Prostate gland (tissue), 2 donors: ENCODE data around the gene ZNF148. TPM values are rescaled to one million over a fixed set of nuclear protein-coding genes. Genes with fewer than 3 reads are reported as not detected.
A peak's percentile ranks its signal among the peaks of the same experiment; 100 is the strongest.

ENCODE experiments used
- DNase-seq: peaks from one replicate; pipeline ENCODE4 v3.0.0-alpha.2; 2019; ENCODE audit warnings: low spot score
- H3K27ac ChIP-seq, 2 donors: fragments of 200-600 bp; sonication (generic); 2 replicates each; pipeline ENCODE4 v1.5.1; 2017 to 2019
- H3K27me3 ChIP-seq: fragments of 200-600 bp; sonication (generic); replicated peaks from 2 replicates; pipeline ENCODE4 v1.5.1; 2019; ENCODE audit not compliant: insufficient read depth
- H3K36me3 ChIP-seq, 2 donors: fragments of 200-600 bp; sonication (generic); 1 replicate in 1 of 2; 2 replicates in 1 of 2; pipeline versions ENCODE4 v1.5.1 to v1.8.1; 2017 to 2019
- H3K4me1 ChIP-seq: fragments of 200-600 bp; sonication (generic); replicated peaks from 2 replicates; pipeline ENCODE4 v1.5.1; 2019
- H3K4me3 ChIP-seq, 2 donors: fragments of 200-600 bp; sonication (generic); 2 replicates each; pipeline ENCODE4 v1.5.1; 2017 to 2019
- H3K9me3 ChIP-seq: fragments of 200-600 bp; sonication (generic); 2 replicates; pipeline ENCODE4 v1.5.1; 2017
- CTCF ChIP-seq, 4 experiments: fragments of 200-600 bp in 2 of 4; fragments of 450-650 bp in 2 of 4; sonication (generic) in 2 of 4; IDR thresholded peaks; 1 replicate in 3 of 4; 2 replicates in 1 of 4; pipeline ENCODE4 v1.5.1; 2016 to 2019; ENCODE audit warnings: antibody characterized with exemption in 4 of 4, mild to moderate bottlenecking in 2 of 4, moderate library complexity in 2 of 4
- POLR2A ChIP-seq: fragments of 450-650 bp; IDR thresholded peaks from one replicate; pipeline ENCODE4 v1.6.1; 2016; ENCODE audit warnings: antibody characterized with exemption, mild to moderate bottlenecking
- POLR2AphosphoS5 ChIP-seq: sonication (generic); formaldehyde crosslinking; IDR thresholded peaks from one replicate; pipeline ENCODE4 v1.6.1; 2017; ENCODE audit warnings: antibody characterized with exemption
- WGBS: methylation state at CpG from one replicate; pipeline ENCODE4 v1.1.5; 2018; 5-methylcytosine and 5-hydroxymethylcytosine counted together
- intact Hi-C: fragments of 100-400 bp; cut with DNase I; formaldehyde crosslinking; loops from one replicate; pipeline ENCODE4 v1.14.2; 2022
- total RNA-seq, 2 donors: library from RNA; depleted of rRNA; stranded (reverse); fragments of >200 nt; gene quantifications; one replicate each; pipeline ENCODE4 v1.1.0, GENCODE V29; 2016

The ZNF148 gene
- 10 to 100 TPM; 26.9 to 28.5 TPM for total RNA-seq

GRCh38 chr3:125374996-125375941 is at the start of gene ZNF148:
Gene ZNF148, minus strand, starts transcription at chr3:125375325. Its CDS starts 61,685 bp downstream, at chr3:125313640.
- H3K4me3 ChIP-seq, result peak within 1 kb of the TSS; percentile 82 to 96
- intact Hi-C loops, result no loop called here
- WGBS, result under 1% methylated on average over 47 of the region's 69 CpGs
- DNase-seq, result peak; percentile 86
- peak within 1 kb of the TSS; percentile 88 to 93 for H3K27ac ChIP-seq
- H3K4me1 ChIP-seq, result no peaks in the 10 kb centered on the region
- H3K9me3 ChIP-seq, result no peaks in the 10 kb centered on the region
- no peaks in the 10 kb centered on the region for H3K36me3 ChIP-seq
- no peaks in the 10 kb centered on the region for H3K27me3 ChIP-seq
- TF ChIP-seq POLR2A (peak; percentile 76), CTCF (IDR thresholded peaks at IDR 0.05) (peak in 2 of 4 experiments; percentile 41 to 45), POLR2AphosphoS5 (peak; percentile 97)

GRCh38 chr3:125418306-125418705 is 43.2 kb upstream of the ZNF148 start:
- Histone ChIP-seq H3K4me1 (no peaks in the 10 kb centered on the region), H3K27me3 (no peaks in the 10 kb centered on the region), H3K4me3 (no peak overlapping the region), H3K9me3 (no peaks in the 10 kb centered on the region), H3K27ac (no peak overlapping the region), H3K36me3 (no peaks in the 10 kb centered on the region)
- no peak for DNase-seq
- 82% methylated on average over 4 of the region's 4 CpGs for WGBS
- intact Hi-C loops, result no loop called here
- TF ChIP-seq CTCF (IDR thresholded peaks at IDR 0.05) (no peak), POLR2A (no peak), POLR2AphosphoS5 (no peak)

- H3K4me3 ChIP-seq, result no peak overlapping the region
- no peak overlapping the region for H3K27ac ChIP-seq
- intact Hi-C loops, result no loop called here
- no peaks in the 10 kb centered on the region for H3K27me3 ChIP-seq
- H3K4me1 ChIP-seq, result no peaks in the 10 kb centered on the region
- H3K9me3 ChIP-seq, result no peaks in the 10 kb centered on the region
- TF ChIP-seq CTCF (IDR thresholded peaks at IDR 0.05) (no peak), POLR2AphosphoS5 (no peak)
- no peaks in the 10 kb centered on the region for H3K36me3 ChIP-seq
- no peak for DNase-seq
- 87% methylated on average over 3 of the region's 3 CpGs for WGBS
Measured at GRCh38 chr3:125416235-125416634, 41.1 kb upstream of the ZNF148 start.

GRCh38 chr3:125414669-125415068 is 39.5 kb upstream of the ZNF148 start:
- intact Hi-C loops, result no loop called here
- no peaks in the 10 kb centered on the region for H3K36me3 ChIP-seq
- H3K4me3 ChIP-seq, result no peak overlapping the region
- TF ChIP-seq POLR2AphosphoS5 (no peak), CTCF (IDR thresholded peaks at IDR 0.05) (no peak), POLR2A (no peak)
- H3K4me1 ChIP-seq, result no peaks in the 10 kb centered on the region
- no peak overlapping the region for H3K27ac ChIP-seq
- no peak for DNase-seq
- H3K9me3 ChIP-seq, result no peaks in the 10 kb centered on the region
- no peaks in the 10 kb centered on the region for H3K27me3 ChIP-seq
- WGBS, result 61% methylated on average over 8 of the region's 8 CpGs

GRCh38 chr3:125410922-125411321 is 35.8 kb upstream of the ZNF148 start:
- WGBS, result 93% methylated on average over 6 of the region's 6 CpGs

More at GRCh38 chr3:125410922-125411321, 35.8 kb upstream of the ZNF148 start:
- TF ChIP-seq CTCF (IDR thresholded peaks at IDR 0.05), result no peak
- no peak for TF ChIP-seq POLR2AphosphoS5
- no peak for TF ChIP-seq POLR2A
- no peak overlapping the region for H3K4me3 ChIP-seq
- DNase-seq, result no peak
- no peaks in the 10 kb centered on the region for H3K36me3 ChIP-seq
- no peaks in the 10 kb centered on the region for H3K9me3 ChIP-seq
- H3K27ac ChIP-seq, result no peak overlapping the region
- H3K4me1 ChIP-seq, result no peaks in the 10 kb centered on the region
- intact Hi-C loops, result no loop called here
- H3K27me3 ChIP-seq, result no peaks in the 10 kb centered on the region
